Tibial artery (tissue), 4 donors: ENCODE data around the gene UBE2K.

Experiments
- DNase-seq, 2 donors: peaks; one replicate each; pipeline ENCODE4 v3.0.0-alpha.2; 2019
- H3K27ac ChIP-seq, 2 donors: fragments of 200-600 bp; sonication (generic) in 1 of 2; 1 replicate in 1 of 2; 2 replicates in 1 of 2; pipeline ENCODE4 v1.5.1; 2018 to 2019; ENCODE audit warnings: mild to moderate bottlenecking in 1 of 2
- H3K27me3 ChIP-seq, 2 donors: fragments of 200-600 bp; sonication (generic) in 1 of 2; one replicate each; pipeline versions ENCODE4 v1.5.1 to v1.6.0; 2016 to 2019
- H3K36me3 ChIP-seq, 3 donors: fragments of 200-600 bp; sonication (generic) in 2 of 3; one replicate each; pipeline ENCODE4 v1.5.1; 2016 to 2019; ENCODE audit warnings: mild to moderate bottlenecking in 2 of 3
- H3K4me1 ChIP-seq, 4 donors: fragments of 200-600 bp; sonication (generic) in 2 of 4; 1 replicate in 3 of 4; 2 replicates in 1 of 4; pipeline ENCODE4 v1.5.1; 2016 to 2019
- H3K4me3 ChIP-seq, 2 donors: fragments of 200-600 bp; sonication (generic) in 1 of 2; 1 replicate in 1 of 2; 2 replicates in 1 of 2; pipeline ENCODE4 v1.5.1; 2018 to 2019; ENCODE audit warnings: mild to moderate bottlenecking in 2 of 2
- H3K9me3 ChIP-seq, 3 donors: fragments of 200-600 bp; sonication (generic) in 1 of 3; one replicate each; pipeline ENCODE4 v1.5.1; 2016 to 2019
- CTCF ChIP-seq, 2 experiments: fragments of 200-600 bp in 1 of 2; fragments of 450-650 bp in 1 of 2; IDR thresholded peaks; one replicate each; pipeline ENCODE4 v1.5.1; 2017 to 2019; ENCODE audit warnings: antibody characterized with exemption in 2 of 2, mild to moderate bottlenecking in 1 of 2, moderate library complexity in 1 of 2
- intact Hi-C: fragments of 100-400 bp; cut with DNase I; formaldehyde crosslinking; loops from one replicate; pipeline ENCODE4 v1.15.0; 2023; ENCODE audit warnings: low total_unique reads

Gene UBE2K

GRCh38 chr4:39820186-39820585 is 122.2 kb downstream of the UBE2K start:
- intact Hi-C loops: no loop called here
- Histone ChIP-seq H3K27me3 (no peaks in the 10 kb centered on the region), H3K36me3 (peaks cover 0 to 26% (median 6%) of the 10 kb centered on the region in 3 donors), H3K27ac (no peak overlapping the region), H3K4me1 (no peaks in the 10 kb centered on the region), H3K4me3 (no peak overlapping the region), H3K9me3 (no peaks in the 10 kb centered on the region)
- no peak for TF ChIP-seq CTCF (IDR thresholded peaks at IDR 0.05)
- DNase-seq: no peak

GRCh38 chr4:39821951-39822350 is 124.0 kb downstream of the UBE2K start:
- no peaks in the 10 kb centered on the region for H3K9me3 ChIP-seq
- H3K4me3 ChIP-seq: no peak overlapping the region
- H3K4me1 ChIP-seq: no peaks in the 10 kb centered on the region
- intact Hi-C loops: no loop called here
- H3K36me3 ChIP-seq: peaks cover 0 to 39% (median 6%) of the 10 kb centered on the region in 3 donors
- no peak overlapping the region for H3K27ac ChIP-seq
- no peak for DNase-seq
- H3K27me3 ChIP-seq: no peaks in the 10 kb centered on the region
- no peak for TF ChIP-seq CTCF (IDR thresholded peaks at IDR 0.05)

GRCh38 chr4:39822662-39823061 is 124.7 kb downstream of the UBE2K start:
- intact Hi-C loops: no loop called here
- no peak for TF ChIP-seq CTCF (IDR thresholded peaks at IDR 0.05)

GRCh38 chr4:39823191-39823590 is 125.3 kb downstream of the UBE2K start:
- Histone ChIP-seq H3K36me3 (peaks cover 0 to 46% (median 10%) of the 10 kb centered on the region in 3 donors), H3K4me3 (no peak overlapping the region), H3K9me3 (no peaks in the 10 kb centered on the region), H3K27ac (no peak overlapping the region), H3K27me3 (no peaks in the 10 kb centered on the region), H3K4me1 (no peaks in the 10 kb centered on the region)
- intact Hi-C loops: no loop called here
- no peak for TF ChIP-seq CTCF (IDR thresholded peaks at IDR 0.05)
- DNase-seq: no peak

More at GRCh38 chr4:39822662-39823061, 124.7 kb downstream of the UBE2K start:
- Histone ChIP-seq H3K36me3 (peaks cover 0 to 44% (median 6%) of the 10 kb centered on the region in 3 donors), H3K4me1 (no peaks in the 10 kb centered on the region), H3K27ac (no peak overlapping the region), H3K9me3 (no peaks in the 10 kb centered on the region), H3K27me3 (no peaks in the 10 kb centered on the region), H3K4me3 (no peak overlapping the region)
- no peak for DNase-seq

- Histone ChIP-seq H3K27me3 (no peaks in the 10 kb centered on the region), H3K9me3 (no peaks in the 10 kb centered on the region), H3K36me3 (peaks cover 6 to 65% (median 22%) of the 10 kb centered on the region in 3 donors), H3K4me1 (no peaks in the 10 kb centered on the region), H3K27ac (no peak overlapping the region), H3K4me3 (no peak overlapping the region)
- TF ChIP-seq CTCF (IDR thresholded peaks at IDR 0.05): no peak
- intact Hi-C loops: no loop called here
- no peak for DNase-seq
Observed at GRCh38 chr4:39825090-39825489, 127.2 kb downstream of the UBE2K start.

GRCh38 chr4:39825741-39826231 is 127.8 kb downstream of the UBE2K start:
- Histone ChIP-seq H3K9me3 (no peaks in the 10 kb centered on the region), H3K27ac (no peak overlapping the region), H3K4me3 (no peak overlapping the region), H3K4me1 (no peaks in the 10 kb centered on the region), H3K36me3 (peaks cover 10 to 72% (median 26%) of the 10 kb centered on the region in 3 donors), H3K27me3 (no peaks in the 10 kb centered on the region)
- DNase-seq: no peak
- no peak for TF ChIP-seq CTCF (IDR thresholded peaks at IDR 0.05)
- intact Hi-C loops: no loop called here
